Lower leg skin (tissue), 4 donors: ENCODE results near the gene C1QTNF8. TPM values are rescaled to one million over a fixed set of nuclear protein-coding genes. Genes with fewer than 3 reads are reported as not detected.
"Not testable (repeated sequence)": the region's sequence is repeated elsewhere in the genome, so short reads cannot be mapped to it uniquely, and the experiment has no call there.

ENCODE experiments used
- DNase-seq, 2 donors: peaks; one replicate each; pipeline ENCODE4 v3.0.0-alpha.2; 2019; ENCODE audit warnings: low spot score in 2 of 2
- H3K4me3 ChIP-seq: fragments of 200-600 bp; sonication (generic); 2 replicates; pipeline ENCODE4 v1.5.1; 2017; ENCODE audit warnings: mild to moderate bottlenecking, low read depth; ENCODE audit not compliant: poor library complexity, severe bottlenecking
- POLR2A ChIP-seq, 2 donors: fragments of 450-650 bp; IDR thresholded peaks; one replicate each; pipeline ENCODE4 v1.6.1; 2016 to 2017; ENCODE audit warnings: antibody characterized with exemption in 2 of 2, mild to moderate bottlenecking in 1 of 2, moderate library complexity in 1 of 2
- WGBS, 2 donors: methylation state at CpG; one replicate each; pipeline ENCODE4 v1.1.5; 2018; 5-methylcytosine and 5-hydroxymethylcytosine counted together
- intact Hi-C: fragments of 100-400 bp; cut with DNase I; formaldehyde crosslinking; loops from one replicate; pipeline ENCODE4 v1.15.0; 2023; ENCODE audit warnings: low total_unique reads
- total RNA-seq, 4 donors: library from RNA; depleted of rRNA; stranded (reverse); fragments of >200 nt; gene quantifications; one replicate each; pipeline ENCODE4 v1.1.0, GENCODE V29; 2016
- TF ChIP-seq, protein P1 (sequence below), 3 donors: fragments of 450-650 bp; IDR thresholded peaks; one replicate each; pipeline ENCODE4 v1.5.1; 2016; ENCODE audit warnings: antibody characterized with exemption in 3 of 3, mild to moderate bottlenecking in 3 of 3, moderate library complexity in 2 of 3

Gene C1QTNF8
- total RNA-seq, 4 donors from 2014 or later, result not detected

DNA sequence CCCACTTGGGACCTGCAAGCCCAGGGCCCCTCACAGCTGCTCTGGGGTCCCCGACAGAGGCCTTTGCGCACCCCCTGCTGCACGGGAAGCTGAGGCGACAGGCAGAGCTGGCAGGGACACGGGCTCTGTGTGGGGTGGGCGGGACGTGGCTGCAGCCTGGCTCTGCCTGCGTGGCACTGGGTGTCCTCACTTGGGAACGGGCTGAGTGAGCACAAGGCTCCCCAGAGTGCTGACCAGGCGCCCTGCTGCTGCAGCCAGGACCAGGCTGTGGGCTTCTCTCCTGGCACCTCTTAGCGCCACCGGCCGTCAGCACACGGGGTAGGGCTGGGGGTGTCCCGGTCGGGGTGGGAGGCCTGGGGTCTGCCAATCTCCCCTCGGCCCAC is 6.6 kb downstream of the C1QTNF8 start:
- no peak for TF ChIP-seq POLR2A (IDR thresholded peaks at IDR 0.05)
- TF ChIP-seq, protein P1, sequence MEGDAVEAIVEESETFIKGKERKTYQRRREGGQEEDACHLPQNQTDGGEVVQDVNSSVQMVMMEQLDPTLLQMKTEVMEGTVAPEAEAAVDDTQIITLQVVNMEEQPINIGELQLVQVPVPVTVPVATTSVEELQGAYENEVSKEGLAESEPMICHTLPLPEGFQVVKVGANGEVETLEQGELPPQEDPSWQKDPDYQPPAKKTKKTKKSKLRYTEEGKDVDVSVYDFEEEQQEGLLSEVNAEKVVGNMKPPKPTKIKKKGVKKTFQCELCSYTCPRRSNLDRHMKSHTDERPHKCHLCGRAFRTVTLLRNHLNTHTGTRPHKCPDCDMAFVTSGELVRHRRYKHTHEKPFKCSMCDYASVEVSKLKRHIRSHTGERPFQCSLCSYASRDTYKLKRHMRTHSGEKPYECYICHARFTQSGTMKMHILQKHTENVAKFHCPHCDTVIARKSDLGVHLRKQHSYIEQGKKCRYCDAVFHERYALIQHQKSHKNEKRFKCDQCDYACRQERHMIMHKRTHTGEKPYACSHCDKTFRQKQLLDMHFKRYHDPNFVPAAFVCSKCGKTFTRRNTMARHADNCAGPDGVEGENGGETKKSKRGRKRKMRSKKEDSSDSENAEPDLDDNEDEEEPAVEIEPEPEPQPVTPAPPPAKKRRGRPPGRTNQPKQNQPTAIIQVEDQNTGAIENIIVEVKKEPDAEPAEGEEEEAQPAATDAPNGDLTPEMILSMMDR (IDR thresholded peaks at IDR 0.05), result no peak
- DNase-seq, result no peak
- WGBS, 2 donors, result 33 to 38% methylated on average over 7 to 9 of the region's 17 CpGs
- H3K4me3 ChIP-seq, result no peak overlapping the region
- intact Hi-C loops, result no loop called here

GRCh38 chr16:1088295-1089170 is 7.5 kb downstream of the C1QTNF8 start:
- no peak for DNase-seq
- WGBS, 2 donors, result 67 to 74% methylated on average over 35 to 38 of the region's 40 CpGs

GRCh38 chr16:1086443-1086842 is 9.6 kb downstream of the C1QTNF8 start:
- WGBS, 2 donors, result 90 to 91% methylated on average over 10 of the region's 10 CpGs
- intact Hi-C loops, DNase-seq, H3K4me3 ChIP-seq: not testable (repeated sequence)

More at GRCh38 chr16:1088295-1089170, 7.5 kb downstream of the C1QTNF8 start:
- no peak overlapping the region for H3K4me3 ChIP-seq
- TF ChIP-seq, protein P1 (IDR thresholded peaks at IDR 0.05), result no peak
- TF ChIP-seq POLR2A (IDR thresholded peaks at IDR 0.05), result no peak
- intact Hi-C loops, result no loop called here

GRCh38 chr16:1084971-1085370 is 11.1 kb downstream of the C1QTNF8 start:
- no peak for DNase-seq
- intact Hi-C loops, result no loop called here
- WGBS, 2 donors, result 88 to 89% methylated on average over 6 of the region's 6 CpGs
- TF ChIP-seq, protein P1 (IDR thresholded peaks at IDR 0.05), result no peak
- no peak for TF ChIP-seq POLR2A (IDR thresholded peaks at IDR 0.05)
- no peak overlapping the region for H3K4me3 ChIP-seq

DNA sequence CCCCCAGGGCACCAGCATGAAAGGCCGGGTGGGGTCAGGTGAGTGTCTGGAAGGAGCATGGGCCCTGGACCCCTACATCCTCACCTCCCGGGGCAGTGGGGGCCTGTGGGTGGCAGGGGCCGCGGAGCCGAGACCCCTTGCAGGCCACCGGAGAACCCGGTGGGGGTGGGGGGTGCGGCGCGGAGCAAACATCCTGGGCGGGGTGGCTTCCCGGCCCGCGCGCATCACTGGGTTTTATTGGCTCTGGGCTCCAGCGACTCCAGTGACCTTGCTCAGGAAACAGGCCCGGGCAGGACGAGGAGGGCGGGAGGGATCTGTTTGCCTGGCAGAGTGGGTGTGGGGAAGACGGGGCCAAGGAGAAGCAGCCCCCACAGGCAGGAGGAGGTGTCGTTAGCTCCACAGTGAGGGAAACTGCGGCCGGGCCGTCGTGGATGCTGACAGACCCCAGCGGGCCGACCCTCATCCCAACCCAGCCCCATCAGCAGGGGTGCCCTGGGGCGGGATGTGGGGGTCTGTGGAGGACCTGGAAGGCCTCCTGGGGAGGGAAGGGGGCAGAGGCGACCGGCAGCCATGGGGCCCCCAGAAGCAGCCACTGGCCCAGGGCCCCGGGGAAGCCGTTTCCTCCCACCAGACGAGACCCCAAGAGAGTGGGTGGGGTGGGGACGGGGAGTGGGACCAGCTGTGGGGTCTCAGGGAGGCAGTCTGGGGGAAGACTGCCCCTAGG is 12.9 kb downstream of the C1QTNF8 start:
- WGBS, 2 donors, result 25 to 26% methylated on average over 27 to 32 of the region's 34 CpGs
- intact Hi-C loops, result no loop called here
- no peak for TF ChIP-seq POLR2A (IDR thresholded peaks at IDR 0.05)
- TF ChIP-seq, protein P1 (IDR thresholded peaks at IDR 0.05), result no peak
- no peak for DNase-seq
- no peak overlapping the region for H3K4me3 ChIP-seq

GRCh38 chr16:1082266-1082951 is 13.6 kb downstream of the C1QTNF8 start:
- TF ChIP-seq POLR2A (IDR thresholded peaks at IDR 0.05), result no peak
- TF ChIP-seq, protein P1 (IDR thresholded peaks at IDR 0.05), result peak in 1 of 3 donors; percentile 20
- 41 to 52% methylated on average over 19 to 21 of the region's 21 CpGs for WGBS, 2 donors
- DNase-seq, result no peak
- no peak overlapping the region for H3K4me3 ChIP-seq
- intact Hi-C loops, result no loop called here
